GM18858 (cell line): Measurements from ENCODE around the gene METTL18.
"Not testable (repeated sequence)": the region's sequence is repeated elsewhere in the genome, so short reads cannot be mapped to it uniquely, and the experiment has no call there.

Source experiments
- ATAC-seq: cut with Tn5 transposase; IDR thresholded peaks from one replicate; pipeline ENCODE4 v1.9.1; 2021; ENCODE audit not compliant: unreplicated experiment

METTL18 gene

DNA sequence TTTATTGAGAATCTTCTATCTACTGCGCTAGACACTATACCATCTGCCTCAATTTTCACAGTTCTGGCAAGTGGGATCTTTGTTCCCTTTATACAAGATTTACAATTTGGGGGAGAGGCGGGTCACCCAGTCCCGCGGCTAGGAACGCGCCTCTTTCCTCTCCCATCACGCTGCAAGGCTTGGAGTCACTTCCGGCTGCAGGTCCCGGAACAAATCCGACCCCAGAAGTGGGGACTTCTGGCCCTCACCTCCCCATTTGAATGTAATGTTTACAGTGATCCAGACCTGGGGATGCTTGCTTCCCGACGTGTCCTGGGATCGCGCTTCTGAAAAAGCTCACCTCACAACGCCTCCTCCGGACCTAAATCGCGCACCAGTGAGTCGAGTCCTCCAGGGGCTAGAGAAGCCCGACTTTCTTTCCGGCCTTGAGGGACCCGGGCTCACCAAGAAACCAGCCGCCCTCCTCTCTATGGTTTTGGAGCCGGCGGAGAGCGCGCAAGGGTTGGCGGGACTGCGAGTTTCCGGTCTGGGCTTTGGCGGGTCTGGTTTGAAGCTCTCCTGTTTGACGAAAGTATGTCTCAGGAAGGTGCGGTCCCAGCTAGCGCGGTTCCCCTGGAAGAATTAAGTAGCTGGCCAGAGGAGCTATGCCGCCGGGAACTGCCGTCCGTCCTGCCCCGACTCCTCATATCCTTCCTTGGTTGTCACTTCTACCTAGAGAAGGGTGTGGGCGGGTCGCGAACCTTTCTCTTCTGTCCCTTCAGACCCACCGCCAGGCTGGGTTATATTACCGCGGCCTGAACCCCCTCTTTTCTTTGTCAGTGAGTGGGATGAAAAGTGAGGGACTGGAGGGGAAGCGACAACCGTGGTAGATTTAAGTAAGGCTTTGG, at the start of gene METTL18:
Gene METTL18, minus strand, starts transcription at position 378 of the 887 bp plus-strand sequence. CDS start 1,212 bp downstream, outside the sequence.
- peak; percentile 72 for ATAC-seq

DNA sequence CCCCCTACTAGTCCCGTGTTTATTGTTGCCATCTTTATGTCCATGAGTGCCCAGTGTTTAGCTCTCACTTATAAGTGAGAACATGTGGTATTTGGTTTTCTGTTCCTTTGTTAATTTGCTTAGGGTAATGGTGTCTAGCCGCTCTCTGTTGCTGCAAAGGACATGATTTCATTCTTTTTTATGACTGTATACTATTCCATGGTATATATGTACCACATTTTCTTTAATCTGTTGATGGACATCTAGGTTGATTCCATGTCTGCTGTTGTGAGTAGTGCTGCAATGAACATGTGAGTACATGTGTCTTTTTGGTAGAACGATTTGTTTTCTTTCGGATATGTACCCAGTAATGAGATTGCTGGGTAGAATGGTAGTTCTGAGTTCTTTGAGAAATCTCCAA, 44.2 kb upstream of the METTL18 start:
- no peak for ATAC-seq

GRCh38 chr1:169836198-169836597, 41.5 kb upstream of the METTL18 start:
- ATAC-seq = no peak

GRCh38 chr1:169835647-169836046, 40.9 kb upstream of the METTL18 start:
- no peak for ATAC-seq

GRCh38 chr1:169834869-169835268, 40.2 kb upstream of the METTL18 start:
- no peak for ATAC-seq

DNA sequence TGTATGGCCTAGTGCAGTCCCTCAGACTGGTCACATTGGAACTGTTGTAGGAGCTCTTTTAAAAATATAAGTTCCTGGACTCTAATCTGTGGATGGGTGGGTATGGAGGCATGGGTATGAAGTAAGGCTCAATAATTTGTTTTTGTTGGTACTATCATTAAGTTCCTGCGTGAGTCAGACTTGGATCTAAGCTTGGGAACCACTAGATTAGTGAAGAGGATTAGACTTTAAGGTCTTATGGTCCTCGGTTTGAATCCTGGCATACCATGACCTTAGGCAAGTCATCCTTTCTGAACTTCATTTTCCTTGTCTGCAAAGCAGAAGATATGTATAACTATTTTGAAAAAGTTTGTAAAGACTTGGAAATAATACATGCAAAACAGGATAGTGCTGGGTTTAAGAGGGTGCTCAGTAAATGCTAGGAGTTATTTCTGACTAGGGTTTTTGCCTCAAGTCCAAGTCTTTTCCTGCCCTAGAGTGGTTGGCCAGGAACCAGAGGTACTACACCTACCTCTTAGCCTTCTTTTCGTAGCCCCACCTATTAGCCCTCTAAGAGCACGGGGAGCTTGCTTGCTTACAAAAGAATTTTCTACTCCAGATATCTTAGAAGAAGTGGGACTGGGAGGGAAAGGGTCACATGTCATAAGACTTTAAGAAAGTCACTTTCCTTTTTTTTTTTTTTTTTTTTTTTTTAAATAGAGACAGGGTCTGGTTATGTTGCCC, 38.6 kb upstream of the METTL18 start:
- no peak for ATAC-seq

- no peak for ATAC-seq
Measured at GRCh38 chr1:169829671-169830070, 35.0 kb upstream of the METTL18 start.

GRCh38 chr1:169824153-169824552, 29.4 kb upstream of the METTL18 start:
- no peak for ATAC-seq

- ATAC-seq = no peak
Measured at GRCh38 chr1:169821500-169821899, 26.8 kb upstream of the METTL18 start.

DNA sequence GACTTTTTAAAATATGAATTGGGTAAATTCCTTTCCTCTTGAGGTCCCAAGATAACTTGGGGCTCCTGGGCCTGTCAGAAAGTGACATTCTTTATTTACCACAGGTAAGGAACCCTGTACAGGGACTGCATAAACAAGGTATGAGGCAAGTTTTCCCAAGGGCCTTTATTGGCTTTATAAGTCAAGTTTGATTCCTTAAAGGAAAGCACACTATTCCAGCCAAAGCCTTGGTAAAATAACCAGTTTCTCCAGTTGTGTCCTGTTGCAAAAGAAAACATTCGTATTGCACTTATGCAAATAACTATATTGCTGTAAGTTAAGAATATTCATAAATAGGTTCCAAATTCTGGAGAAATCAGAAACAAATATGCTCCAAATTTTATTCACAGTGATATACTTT, 21.9 kb upstream of the METTL18 start:
- no peak for ATAC-seq

- no peak for ATAC-seq
Measured at GRCh38 chr1:169814265-169814664, 19.6 kb upstream of the METTL18 start.

GRCh38 chr1:169812131-169812530, 17.4 kb upstream of the METTL18 start:
- ATAC-seq = no peak

- ATAC-seq = not testable (repeated sequence)
Measured at GRCh38 chr1:169811418-169812035, 16.8 kb upstream of the METTL18 start.

GRCh38 chr1:169809370-169810095, 14.8 kb upstream of the METTL18 start:
- ATAC-seq = no peak

GRCh38 chr1:169804941-169805340, 10.2 kb upstream of the METTL18 start:
- no peak for ATAC-seq

DNA sequence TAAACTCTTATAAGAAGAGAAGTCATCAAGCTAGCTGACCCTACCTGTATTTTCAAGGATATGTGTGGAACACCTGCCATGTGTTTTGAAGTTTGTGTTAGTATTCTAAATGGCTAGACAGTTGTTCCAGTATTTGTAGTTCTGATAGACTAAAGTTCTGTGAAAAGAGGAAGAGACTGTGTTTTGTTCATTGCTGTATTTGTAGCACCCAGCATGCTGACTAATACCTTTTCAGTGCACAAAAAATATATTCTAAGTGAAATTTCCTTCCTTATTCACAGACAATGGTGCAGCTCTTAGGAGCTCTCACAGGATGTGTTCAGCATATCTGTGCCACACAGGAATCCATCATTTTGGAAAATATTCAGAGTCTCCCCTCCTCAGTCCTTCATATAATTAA, 8.2 kb upstream of the METTL18 start:
- no peak for ATAC-seq

- ATAC-seq = no peak
Measured at GRCh38 chr1:169797281-169797680, 2.6 kb upstream of the METTL18 start.

- ATAC-seq = no peak
Measured at GRCh38 chr1:169796274-169796810, 1.6 kb upstream of the METTL18 start.

- ATAC-seq = no peak
Measured at GRCh38 chr1:169795687-169796086, 980 bp upstream of the METTL18 start.

- ATAC-seq = no peak
Measured at GRCh38 chr1:169793730-169794129, 977 bp downstream of the METTL18 start.

DNA sequence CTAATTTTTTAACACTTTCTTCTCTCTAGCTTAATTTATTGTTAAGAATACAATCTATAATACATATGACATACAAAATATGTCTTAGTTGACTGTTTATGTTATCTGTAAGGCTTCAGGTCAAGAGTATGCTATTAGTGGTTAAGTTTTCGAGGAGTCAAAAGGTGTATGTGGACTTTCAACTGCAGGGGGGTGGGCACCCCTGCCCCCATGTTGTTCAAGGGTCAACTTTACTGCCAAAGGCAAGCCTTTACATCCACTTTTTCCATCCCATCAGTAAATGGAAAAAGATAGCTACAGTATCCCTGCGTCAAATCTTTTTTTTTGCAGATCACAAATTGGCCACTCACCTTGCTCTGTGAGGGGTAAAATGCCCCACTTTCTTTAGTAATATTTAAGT, 6.3 kb downstream of the METTL18 start:
- no peak for ATAC-seq
